ENCODE data around the gene PCBP3.

GRCh38 chr21:45740491-45741357, 97.2 kb downstream of the PCBP3 start:
- TF ChIP-seq CTCF (IDR thresholded peaks at IDR 0.05 in 4 of 5, conservative IDR thresholded peaks at IDR 0.05 in 1 of 5): no peak
- TF ChIP-seq POLR2A (IDR thresholded peaks at IDR 0.05): no peak

All from gastrocnemius medialis (tissue), 4 donors.